HEK293 (cell line): ENCODE results near the gene PNCK.

ENCODE experiments used
- GLIS1 ChIP-seq: fragments of 450-650 bp; formaldehyde crosslinking; IDR thresholded peaks from 2 replicates; pipeline ENCODE4 v1.5.1; 2016; ENCODE audit warnings: missing biosample characterization, missing genetic modification characterization
- KLF7 ChIP-seq: fragments of 450-650 bp; formaldehyde crosslinking; IDR thresholded peaks from 2 replicates; pipeline ENCODE4 v1.5.1; 2016; ENCODE audit warnings: missing biosample characterization, missing genetic modification characterization, borderline replicate concordance
- SCRT1 ChIP-seq: fragments of 450-650 bp; formaldehyde crosslinking; IDR thresholded peaks from 2 replicates; pipeline ENCODE4 v1.5.1; 2016; ENCODE audit warnings: missing biosample characterization, missing genetic modification characterization, borderline replicate concordance
- SCRT2 ChIP-seq: fragments of 450-650 bp; formaldehyde crosslinking; IDR thresholded peaks from 2 replicates; pipeline ENCODE4 v1.5.1; 2016; ENCODE audit warnings: missing biosample characterization, missing genetic modification characterization
- SP2 ChIP-seq: fragments of 450-650 bp; formaldehyde crosslinking; IDR thresholded peaks from 2 replicates; pipeline ENCODE4 v1.5.1; 2016; ENCODE audit warnings: missing biosample characterization, missing genetic modification characterization
- YY2 ChIP-seq: fragments of 450-650 bp; formaldehyde crosslinking; IDR thresholded peaks from 2 replicates; pipeline ENCODE4 v1.5.1; 2016; ENCODE audit warnings: missing biosample characterization, missing genetic modification characterization
- ZBTB7A ChIP-seq: fragments of 450-650 bp; formaldehyde crosslinking; IDR thresholded peaks from 2 replicates; pipeline ENCODE4 v1.5.1; 2016; ENCODE audit warnings: low read depth, missing biosample characterization, missing genetic modification characterization
- ZEB2 ChIP-seq: fragments of 450-650 bp; formaldehyde crosslinking; IDR thresholded peaks from 2 replicates; pipeline ENCODE4 v1.5.1; 2016; ENCODE audit warnings: missing biosample characterization, missing genetic modification characterization
- ZFP3 ChIP-seq: fragments of 450-650 bp; formaldehyde crosslinking; IDR thresholded peaks from 2 replicates; pipeline ENCODE4 v1.5.1; 2016; ENCODE audit warnings: low read depth, missing biosample characterization, missing genetic modification characterization
- ZNF140 ChIP-seq: fragments of 450-650 bp; formaldehyde crosslinking; IDR thresholded peaks from 2 replicates; pipeline ENCODE4 v1.5.1; 2016; ENCODE audit warnings: missing biosample characterization, missing genetic modification characterization
- ZNF155 ChIP-seq: fragments of 450-650 bp; formaldehyde crosslinking; IDR thresholded peaks from 2 replicates; pipeline ENCODE4 v1.5.1; 2016; ENCODE audit warnings: missing biosample characterization, missing genetic modification characterization
- ZNF214 ChIP-seq: fragments of 450-650 bp; formaldehyde crosslinking; IDR thresholded peaks from 2 replicates; pipeline ENCODE4 v1.5.1; 2017; ENCODE audit warnings: missing biosample characterization, mild to moderate bottlenecking, missing genetic modification characterization, borderline replicate concordance
- ZNF23 ChIP-seq: fragments of 450-650 bp; formaldehyde crosslinking; IDR thresholded peaks from 2 replicates; pipeline ENCODE4 v1.5.1; 2016; ENCODE audit warnings: missing biosample characterization, missing genetic modification characterization, borderline replicate concordance
- ZNF274 ChIP-seq, 2 experiments: fragments of 200-500 bp in 1 of 2; fragments of 450-650 bp in 1 of 2; sonication (Bioruptor generic) in 1 of 2; formaldehyde crosslinking in 1 of 2; IDR thresholded peaks; 2 replicates each; pipeline versions ENCODE4 v1.5.1 to v1.6.1; 2014 to 2016; ENCODE audit warnings: borderline replicate concordance in 1 of 2, inconsistent platforms in 1 of 2, low read length in 1 of 2, missing biosample characterization in 1 of 2, missing genetic modification characterization in 1 of 2
- ZNF341 ChIP-seq: fragments of 450-650 bp; formaldehyde crosslinking; IDR thresholded peaks from 2 replicates; pipeline ENCODE4; 2016; ENCODE audit warnings: low read depth, missing biosample characterization, missing genetic modification characterization
- ZNF37A ChIP-seq: fragments of 450-650 bp; IDR thresholded peaks from 2 replicates; pipeline ENCODE4 v1.5.1; 2018; ENCODE audit warnings: missing biosample characterization, missing genetic modification characterization
- ZNF404 ChIP-seq: fragments of 450-650 bp; formaldehyde crosslinking; IDR thresholded peaks from 2 replicates; pipeline ENCODE4 v1.5.1; 2017; ENCODE audit warnings: missing biosample characterization, missing genetic modification characterization
- ZNF561 ChIP-seq: fragments of 450-650 bp; IDR thresholded peaks from 2 replicates; pipeline ENCODE4 v1.5.1; 2018; ENCODE audit warnings: missing biosample characterization, missing genetic modification characterization, borderline replicate concordance
- ZNF596 ChIP-seq: fragments of 450-650 bp; IDR thresholded peaks from 2 replicates; pipeline ENCODE4 v1.5.0; 2018; ENCODE audit warnings: missing biosample characterization, mild to moderate bottlenecking, missing genetic modification characterization, moderate library complexity
- ZNF621 ChIP-seq: fragments of 450-650 bp; formaldehyde crosslinking; IDR thresholded peaks from 2 replicates; pipeline ENCODE4 v1.5.1; 2017; ENCODE audit warnings: missing biosample characterization, missing genetic modification characterization
- ZNF623 ChIP-seq: fragments of 450-650 bp; formaldehyde crosslinking; IDR thresholded peaks from 2 replicates; pipeline ENCODE4 v1.5.1; 2016; ENCODE audit warnings: missing biosample characterization, missing genetic modification characterization
- ZNF654 ChIP-seq: fragments of 450-650 bp; formaldehyde crosslinking; IDR thresholded peaks from 2 replicates; pipeline ENCODE4 v1.5.1; 2016; ENCODE audit warnings: low read depth, missing biosample characterization, missing genetic modification characterization
- ZNF843 ChIP-seq: fragments of 450-650 bp; formaldehyde crosslinking; IDR thresholded peaks from 2 replicates; pipeline ENCODE4 v1.5.1; 2016; ENCODE audit warnings: missing biosample characterization, missing genetic modification characterization
- ZXDB ChIP-seq: fragments of 450-650 bp; formaldehyde crosslinking; IDR thresholded peaks from 2 replicates; pipeline ENCODE4 v1.5.1; 2016; ENCODE audit warnings: missing biosample characterization, missing genetic modification characterization
- TF ChIP-seq, protein P1 (sequence below): fragments of 450-650 bp; formaldehyde crosslinking; IDR thresholded peaks from 2 replicates; pipeline ENCODE4 v1.5.1; 2016; ENCODE audit warnings: missing biosample characterization, missing genetic modification characterization
- TF ChIP-seq, protein P2 (sequence below): fragments of 450-650 bp; formaldehyde crosslinking; IDR thresholded peaks from 2 replicates; pipeline ENCODE4 v1.5.1; 2016; ENCODE audit warnings: missing biosample characterization, missing genetic modification characterization, borderline replicate concordance
- TF ChIP-seq, protein P3 (sequence below): fragments of 450-650 bp; formaldehyde crosslinking; IDR thresholded peaks from 2 replicates; pipeline ENCODE4 v1.5.1; 2016; ENCODE audit warnings: missing biosample characterization, missing genetic modification characterization

The PNCK gene

DNA sequence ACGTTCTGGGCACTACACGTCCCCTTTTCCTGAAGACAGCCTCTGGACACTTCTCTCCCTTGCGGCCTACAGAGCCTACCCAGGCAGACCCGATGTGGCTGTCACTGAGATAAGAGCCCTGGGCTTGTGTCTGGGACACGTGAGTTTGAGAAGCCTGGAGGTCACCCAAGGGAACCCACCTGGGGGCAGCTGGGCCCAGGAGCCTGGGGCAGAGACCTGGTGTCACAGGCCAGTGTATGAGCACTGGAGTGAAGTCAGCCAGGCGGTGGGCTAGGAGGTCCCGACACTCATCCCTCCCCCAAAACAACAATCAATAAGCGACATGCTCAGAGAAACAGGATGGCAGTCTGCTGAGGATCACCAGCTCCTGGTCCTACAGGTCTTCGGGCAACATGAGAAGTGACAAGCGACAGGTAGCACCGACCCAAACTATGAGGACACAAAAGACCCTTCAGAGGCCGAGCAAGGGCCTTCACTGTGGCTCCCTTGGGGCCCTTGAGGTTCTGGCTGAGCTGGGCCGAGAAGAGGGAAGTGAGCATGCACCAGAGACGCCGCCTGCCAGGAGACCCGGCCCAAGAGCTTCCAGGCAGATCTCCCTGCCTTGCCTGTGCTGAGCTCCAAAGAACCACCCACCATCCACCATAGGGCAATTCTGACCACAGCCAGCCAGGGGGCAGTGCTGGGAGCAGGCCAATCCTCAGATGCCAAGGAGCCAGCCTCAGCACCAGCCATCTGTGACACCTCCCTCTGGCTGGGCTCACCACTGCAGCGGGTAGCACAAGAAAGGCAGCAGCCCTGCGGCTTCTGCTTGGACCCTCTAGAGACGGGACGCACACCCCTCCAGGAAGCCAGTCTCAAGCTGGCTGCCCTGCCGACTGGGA is 37.6 kb downstream of the PNCK start (continued):
- peak; percentile 94; the same call in 1 of the 2 replicates for TF ChIP-seq SCRT1 (tag by site-specific recombination)
- TF ChIP-seq ZNF37A (tag by site-specific recombination), result no peak
- no peak for TF ChIP-seq ZEB2 (tag by site-specific recombination)
- TF ChIP-seq ZNF214 (tag by site-specific recombination), result no peak
- peak; percentile 95 for TF ChIP-seq SCRT2 (tag by site-specific recombination)
- 0 out of 2 replicates have a peak, but pooled peaks have one; percentile 18 for TF ChIP-seq ZNF341 (tag by site-specific recombination)
- peak; percentile 45; the same call in 1 of the 2 replicates for TF ChIP-seq SP2
- no peak for TF ChIP-seq ZNF596
- TF ChIP-seq ZNF623 (tag by site-specific recombination), result no peak
- no peak for TF ChIP-seq ZXDB (tag by site-specific recombination)
- no peak for TF ChIP-seq ZNF274 (IDR thresholded peaks at IDR 0.05; ENCODE audit: low read length)
- TF ChIP-seq ZNF274 (tag by site-specific recombination; IDR thresholded peaks at IDR 0.05; ENCODE audit: borderline replicate concordance), result no peak
- no peak for TF ChIP-seq ZFP3 (tag by site-specific recombination)
- no peak for TF ChIP-seq ZNF843 (tag by site-specific recombination)
- TF ChIP-seq YY2 (tag by site-specific recombination), result no peak
- no peak for TF ChIP-seq ZNF140 (tag by site-specific recombination)
- TF ChIP-seq ZNF404 (tag by site-specific recombination), result no peak
- TF ChIP-seq, protein P1, sequence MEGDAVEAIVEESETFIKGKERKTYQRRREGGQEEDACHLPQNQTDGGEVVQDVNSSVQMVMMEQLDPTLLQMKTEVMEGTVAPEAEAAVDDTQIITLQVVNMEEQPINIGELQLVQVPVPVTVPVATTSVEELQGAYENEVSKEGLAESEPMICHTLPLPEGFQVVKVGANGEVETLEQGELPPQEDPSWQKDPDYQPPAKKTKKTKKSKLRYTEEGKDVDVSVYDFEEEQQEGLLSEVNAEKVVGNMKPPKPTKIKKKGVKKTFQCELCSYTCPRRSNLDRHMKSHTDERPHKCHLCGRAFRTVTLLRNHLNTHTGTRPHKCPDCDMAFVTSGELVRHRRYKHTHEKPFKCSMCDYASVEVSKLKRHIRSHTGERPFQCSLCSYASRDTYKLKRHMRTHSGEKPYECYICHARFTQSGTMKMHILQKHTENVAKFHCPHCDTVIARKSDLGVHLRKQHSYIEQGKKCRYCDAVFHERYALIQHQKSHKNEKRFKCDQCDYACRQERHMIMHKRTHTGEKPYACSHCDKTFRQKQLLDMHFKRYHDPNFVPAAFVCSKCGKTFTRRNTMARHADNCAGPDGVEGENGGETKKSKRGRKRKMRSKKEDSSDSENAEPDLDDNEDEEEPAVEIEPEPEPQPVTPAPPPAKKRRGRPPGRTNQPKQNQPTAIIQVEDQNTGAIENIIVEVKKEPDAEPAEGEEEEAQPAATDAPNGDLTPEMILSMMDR (tag by site-specific recombination), result peak; percentile 73
- TF ChIP-seq, protein P2, sequence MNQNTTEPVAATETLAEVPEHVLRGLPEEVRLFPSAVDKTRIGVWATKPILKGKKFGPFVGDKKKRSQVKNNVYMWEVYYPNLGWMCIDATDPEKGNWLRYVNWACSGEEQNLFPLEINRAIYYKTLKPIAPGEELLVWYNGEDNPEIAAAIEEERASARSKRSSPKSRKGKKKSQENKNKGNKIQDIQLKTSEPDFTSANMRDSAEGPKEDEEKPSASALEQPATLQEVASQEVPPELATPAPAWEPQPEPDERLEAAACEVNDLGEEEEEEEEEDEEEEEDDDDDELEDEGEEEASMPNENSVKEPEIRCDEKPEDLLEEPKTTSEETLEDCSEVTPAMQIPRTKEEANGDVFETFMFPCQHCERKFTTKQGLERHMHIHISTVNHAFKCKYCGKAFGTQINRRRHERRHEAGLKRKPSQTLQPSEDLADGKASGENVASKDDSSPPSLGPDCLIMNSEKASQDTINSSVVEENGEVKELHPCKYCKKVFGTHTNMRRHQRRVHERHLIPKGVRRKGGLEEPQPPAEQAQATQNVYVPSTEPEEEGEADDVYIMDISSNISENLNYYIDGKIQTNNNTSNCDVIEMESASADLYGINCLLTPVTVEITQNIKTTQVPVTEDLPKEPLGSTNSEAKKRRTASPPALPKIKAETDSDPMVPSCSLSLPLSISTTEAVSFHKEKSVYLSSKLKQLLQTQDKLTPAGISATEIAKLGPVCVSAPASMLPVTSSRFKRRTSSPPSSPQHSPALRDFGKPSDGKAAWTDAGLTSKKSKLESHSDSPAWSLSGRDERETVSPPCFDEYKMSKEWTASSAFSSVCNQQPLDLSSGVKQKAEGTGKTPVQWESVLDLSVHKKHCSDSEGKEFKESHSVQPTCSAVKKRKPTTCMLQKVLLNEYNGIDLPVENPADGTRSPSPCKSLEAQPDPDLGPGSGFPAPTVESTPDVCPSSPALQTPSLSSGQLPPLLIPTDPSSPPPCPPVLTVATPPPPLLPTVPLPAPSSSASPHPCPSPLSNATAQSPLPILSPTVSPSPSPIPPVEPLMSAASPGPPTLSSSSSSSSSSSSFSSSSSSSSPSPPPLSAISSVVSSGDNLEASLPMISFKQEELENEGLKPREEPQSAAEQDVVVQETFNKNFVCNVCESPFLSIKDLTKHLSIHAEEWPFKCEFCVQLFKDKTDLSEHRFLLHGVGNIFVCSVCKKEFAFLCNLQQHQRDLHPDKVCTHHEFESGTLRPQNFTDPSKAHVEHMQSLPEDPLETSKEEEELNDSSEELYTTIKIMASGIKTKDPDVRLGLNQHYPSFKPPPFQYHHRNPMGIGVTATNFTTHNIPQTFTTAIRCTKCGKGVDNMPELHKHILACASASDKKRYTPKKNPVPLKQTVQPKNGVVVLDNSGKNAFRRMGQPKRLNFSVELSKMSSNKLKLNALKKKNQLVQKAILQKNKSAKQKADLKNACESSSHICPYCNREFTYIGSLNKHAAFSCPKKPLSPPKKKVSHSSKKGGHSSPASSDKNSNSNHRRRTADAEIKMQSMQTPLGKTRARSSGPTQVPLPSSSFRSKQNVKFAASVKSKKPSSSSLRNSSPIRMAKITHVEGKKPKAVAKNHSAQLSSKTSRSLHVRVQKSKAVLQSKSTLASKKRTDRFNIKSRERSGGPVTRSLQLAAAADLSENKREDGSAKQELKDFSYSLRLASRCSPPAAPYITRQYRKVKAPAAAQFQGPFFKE, result no peak
- TF ChIP-seq ZNF561, result no peak
- no peak for TF ChIP-seq ZNF155 (tag by site-specific recombination)
- no peak for TF ChIP-seq GLIS1
- peak; percentile 14; the same call in 1 of the 2 replicates for TF ChIP-seq ZNF654 (tag by site-specific recombination)
- no peak for TF ChIP-seq ZNF621 (tag by site-specific recombination)
- TF ChIP-seq, protein P3, sequence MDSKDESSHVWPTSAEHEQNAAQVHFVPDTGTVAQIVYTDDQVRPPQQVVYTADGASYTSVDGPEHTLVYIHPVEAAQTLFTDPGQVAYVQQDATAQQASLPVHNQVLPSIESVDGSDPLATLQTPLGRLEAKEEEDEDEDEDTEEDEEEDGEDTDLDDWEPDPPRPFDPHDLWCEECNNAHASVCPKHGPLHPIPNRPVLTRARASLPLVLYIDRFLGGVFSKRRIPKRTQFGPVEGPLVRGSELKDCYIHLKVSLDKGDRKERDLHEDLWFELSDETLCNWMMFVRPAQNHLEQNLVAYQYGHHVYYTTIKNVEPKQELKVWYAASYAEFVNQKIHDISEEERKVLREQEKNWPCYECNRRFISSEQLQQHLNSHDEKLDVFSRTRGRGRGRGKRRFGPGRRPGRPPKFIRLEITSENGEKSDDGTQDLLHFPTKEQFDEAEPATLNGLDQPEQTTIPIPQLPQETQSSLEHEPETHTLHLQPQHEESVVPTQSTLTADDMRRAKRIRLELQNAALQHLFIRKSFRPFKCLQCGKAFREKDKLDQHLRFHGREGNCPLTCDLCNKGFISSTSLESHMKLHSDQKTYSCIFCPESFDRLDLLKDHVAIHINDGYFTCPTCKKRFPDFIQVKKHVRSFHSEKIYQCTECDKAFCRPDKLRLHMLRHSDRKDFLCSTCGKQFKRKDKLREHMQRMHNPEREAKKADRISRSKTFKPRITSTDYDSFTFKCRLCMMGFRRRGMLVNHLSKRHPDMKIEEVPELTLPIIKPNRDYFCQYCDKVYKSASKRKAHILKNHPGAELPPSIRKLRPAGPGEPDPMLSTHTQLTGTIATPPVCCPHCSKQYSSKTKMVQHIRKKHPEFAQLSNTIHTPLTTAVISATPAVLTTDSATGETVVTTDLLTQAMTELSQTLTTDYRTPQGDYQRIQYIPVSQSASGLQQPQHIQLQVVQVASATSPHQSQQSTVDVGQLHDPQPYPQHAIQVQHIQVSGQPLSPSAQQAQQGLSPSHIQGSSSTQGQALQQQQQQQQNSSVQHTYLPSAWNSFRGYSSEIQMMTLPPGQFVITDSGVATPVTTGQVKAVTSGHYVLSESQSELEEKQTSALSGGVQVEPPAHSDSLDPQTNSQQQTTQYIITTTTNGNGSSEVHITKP (tag by site-specific recombination), result 0 out of 2 replicates have a peak, but pooled peaks have one; percentile 18
- TF ChIP-seq ZNF23 (tag by site-specific recombination), result no peak
- TF ChIP-seq ZBTB7A (tag by site-specific recombination), result no peak
- TF ChIP-seq KLF7 (tag by site-specific recombination), result no peak
